B cell (primary cell): ENCODE measurements around the gene FANCD2OS. TPM values are rescaled to one million over a fixed set of nuclear protein-coding genes. Genes with fewer than 3 reads are reported as not detected.

ENCODE experiments used
- ATAC-seq: fragments of 200-7000 bp; cut with Tn5 transposase; one replicate; pipeline ENCODE4 v1.10.0; 2021; ENCODE audit warnings: low read depth, mild to moderate bottlenecking, moderate number of reproducible peaks, moderate library complexity
- CTCF ChIA-PET: fragments of 350-600 bp; sonication (Branson Sonifier 250); formaldehyde crosslinking; loops from one replicate; lab custom pipeline; 2021; ENCODE audit warnings: antibody characterized with exemption, inconsistent platforms; lab: Charles Lee
- POLR2A ChIA-PET: fragments of 350-600 bp; sonication (Branson Sonifier 250); formaldehyde crosslinking; loops from one replicate; lab custom pipeline; 2021; ENCODE audit warnings: antibody characterized with exemption; lab: Charles Lee
- DNase-seq: peaks from one replicate; pipeline ENCODE4 v3.0.0; 2013
- H2AFZ ChIP-seq: 2 replicates; pipeline ENCODE4 v1.6.1; 2012; ENCODE audit warnings: mild to moderate bottlenecking, low read depth, low read length; ENCODE audit not compliant: insufficient read depth, poor library complexity, severe bottlenecking
- H3K27ac ChIP-seq, 2 donors: 1 replicate in 1 of 2; 2 replicates in 1 of 2; pipeline ENCODE4 v1.5.1; 2012 to 2013; ENCODE audit warnings: low read length in 2 of 2, mild to moderate bottlenecking in 2 of 2, moderate library complexity in 1 of 2
- H3K27me3 ChIP-seq, 4 experiments: fragments of 200-600 bp in 1 of 4; sonication (generic) in 1 of 4; replicated peaks in 1 of 4; 1 replicate in 2 of 4; 2 replicates in 2 of 4; pipeline versions ENCODE4 v1.6.1 to v1.7.0; 2013 to 2016; ENCODE audit warnings: low read length in 3 of 4, mild to moderate bottlenecking in 2 of 4, mixed read lengths in 1 of 4, moderate library complexity in 1 of 4; ENCODE audit not compliant: insufficient read depth in 4 of 4, control insufficient read depth in 3 of 4; ENCODE audit errors: control extremely low read depth in 1 of 4
- H3K36me3 ChIP-seq, 2 experiments: replicated peaks in 1 of 2; 1 replicate in 1 of 2; 2 replicates in 1 of 2; pipeline versions ENCODE4 v1.6.1 to v1.7.1; 2013; ENCODE audit warnings: low read length in 1 of 2; ENCODE audit not compliant: insufficient read depth in 2 of 2, control insufficient read depth in 1 of 2; ENCODE audit errors: control extremely low read depth in 1 of 2, extremely low read depth in 1 of 2
- H3K4me1 ChIP-seq, 2 donors: fragments of 200-600 bp in 1 of 2; sonication (generic) in 1 of 2; 1 replicate in 1 of 2; 2 replicates in 1 of 2; pipeline versions ENCODE4 v1.5.1 to v1.6.1; 2013 to 2017; ENCODE audit warnings: low read length in 2 of 2; ENCODE audit not compliant: control insufficient read depth in 2 of 2, insufficient read depth in 2 of 2
- H3K4me2 ChIP-seq: replicated peaks from 2 replicates; pipeline ENCODE3; 2012; ENCODE audit warnings: mild to moderate bottlenecking, low read depth, low read length; ENCODE audit not compliant: poor library complexity, severe bottlenecking
- H3K4me3 ChIP-seq, 5 experiments: fragments of 200-600 bp in 1 of 5; sonication (generic) in 1 of 5; 1 replicate in 3 of 5; 2 replicates in 2 of 5; pipeline versions ENCODE4 v1.5.1 to v1.7.0; 2011 to 2016; ENCODE audit warnings: low read length in 4 of 5, mild to moderate bottlenecking in 4 of 5, low read depth in 2 of 5, control low read depth in 1 of 5, moderate library complexity in 1 of 5; ENCODE audit not compliant: insufficient read depth in 1 of 5; ENCODE audit errors: control extremely low read depth in 1 of 5, extremely low read depth in 1 of 5
- H3K79me2 ChIP-seq: fragments of 200-600 bp; sonication (generic); one replicate; pipeline ENCODE4 v1.6.0; 2016; ENCODE audit warnings: low read length; ENCODE audit not compliant: control insufficient read depth, insufficient read depth
- H3K9ac ChIP-seq: fragments of 200-600 bp; sonication (generic); 2 replicates; pipeline ENCODE4 v1.6.1; 2017; ENCODE audit warnings: mild to moderate bottlenecking, low read length, moderate library complexity
- H3K9me3 ChIP-seq, 3 donors: one replicate each; pipeline versions ENCODE4 v1.6.1 to v1.7.1; 2013; ENCODE audit warnings: low read length in 2 of 3; ENCODE audit not compliant: control insufficient read depth in 2 of 3, insufficient read depth in 1 of 3; ENCODE audit errors: control extremely low read depth in 1 of 3
- H4K20me1 ChIP-seq: 2 replicates; pipeline ENCODE4 v1.6.0; 2012; ENCODE audit warnings: mild to moderate bottlenecking, low read length; ENCODE audit not compliant: insufficient read depth, control insufficient read depth, poor library complexity, severe bottlenecking
- H3K27ac Mint-ChIP-seq: one replicate; pipeline ENCODE4 v1.8.0; 2021; ENCODE audit warnings: mixed read lengths
- H3K27me3 Mint-ChIP-seq: one replicate; pipeline ENCODE4 v1.8.0; 2021; ENCODE audit warnings: mixed read lengths
- H3K4me1 Mint-ChIP-seq: one replicate; pipeline ENCODE4 v1.8.0; 2021; ENCODE audit warnings: mixed read lengths
- H3K4me3 Mint-ChIP-seq: one replicate; pipeline ENCODE4 v1.8.0; 2021; ENCODE audit warnings: mixed read lengths
- H3K9me3 Mint-ChIP-seq: one replicate; pipeline ENCODE4 v1.8.0; 2022; ENCODE audit warnings: mixed read lengths; ENCODE audit not compliant: insufficient read depth
- EZH2 ChIP-seq: IDR thresholded peaks from 2 replicates; pipeline ENCODE4 v1.6.1; 2012; ENCODE audit warnings: borderline replicate concordance, low read depth, mild to moderate bottlenecking, moderate library complexity, low read length; ENCODE audit not compliant: insufficient read depth, poor library complexity, severe bottlenecking
- WGBS: methylation state at CpG from one replicate; pipeline ENCODE4 v1.1.5; 2013; ENCODE audit warnings: missing lambda C conversion rate; ENCODE audit not compliant: insufficient coverage; 5-methylcytosine and 5-hydroxymethylcytosine counted together
- intact Hi-C: fragments of 100-400 bp; cut with micrococcal nuclease; formaldehyde crosslinking; loops from one replicate; pipeline ENCODE4 v1.10.0; 2022
- polyA plus RNA-seq: library from polyadenylated mRNA; depleted of rRNA; stranded (reverse); fragments of >200 nt; gene quantifications from 2 replicates; pipeline ENCODE4 v1.2.3, GENCODE V29; 2012
- total RNA-seq, 2 donors: library from RNA; stranded (reverse); fragments of 120-200 nt in 1 of 2; gene quantifications; 1 replicate in 1 of 2; 2 replicates in 1 of 2; pipeline versions ENCODE4 v1.2.3 to v1.2.4, GENCODE V29; 2013 to 2022
- TF ChIP-seq, protein P1 (sequence below): fragments of 200-600 bp; IDR thresholded peaks from one replicate; pipeline ENCODE4 v1.8.0; 2022; ENCODE audit warnings: antibody characterized with exemption, mild to moderate bottlenecking

Gene FANCD2OS
- total and polyA plus RNA-seq, 2 donors (not counting 1 experiment from before 2014, with no cell fraction given): not detected

DNA sequence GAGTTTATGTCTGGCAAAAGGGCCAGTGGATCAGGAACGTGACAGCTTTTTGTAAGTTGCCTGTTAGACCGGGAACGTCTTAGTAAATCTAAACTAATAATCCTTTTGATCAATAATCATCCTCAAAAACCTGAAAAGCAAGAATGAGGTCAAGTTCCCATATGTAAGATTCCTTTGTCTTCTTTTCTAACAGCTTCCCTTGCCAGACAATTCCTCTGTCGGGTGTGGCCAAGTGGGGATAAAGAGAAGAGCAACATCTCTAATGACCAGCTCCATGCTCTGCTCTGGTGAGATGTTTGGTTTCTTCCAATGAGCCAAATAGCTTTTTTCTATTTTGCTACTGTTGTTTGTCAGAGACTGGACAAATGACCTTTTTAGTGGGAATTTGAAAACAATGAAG, 19.8 kb downstream of the FANCD2OS start:
- ChIA-PET CTCF (no interaction called here), POLR2A (no interaction called here)
- no CpG with 5 or more reads among the region's 4 CpGs for whole genome bisulfite sequencing
- no peak overlapping the region for H3K9ac ChIP-seq
- H2AFZ ChIP-seq: no peak overlapping the region
- no peak for TF ChIP-seq EZH2
- TF ChIP-seq, protein P1, sequence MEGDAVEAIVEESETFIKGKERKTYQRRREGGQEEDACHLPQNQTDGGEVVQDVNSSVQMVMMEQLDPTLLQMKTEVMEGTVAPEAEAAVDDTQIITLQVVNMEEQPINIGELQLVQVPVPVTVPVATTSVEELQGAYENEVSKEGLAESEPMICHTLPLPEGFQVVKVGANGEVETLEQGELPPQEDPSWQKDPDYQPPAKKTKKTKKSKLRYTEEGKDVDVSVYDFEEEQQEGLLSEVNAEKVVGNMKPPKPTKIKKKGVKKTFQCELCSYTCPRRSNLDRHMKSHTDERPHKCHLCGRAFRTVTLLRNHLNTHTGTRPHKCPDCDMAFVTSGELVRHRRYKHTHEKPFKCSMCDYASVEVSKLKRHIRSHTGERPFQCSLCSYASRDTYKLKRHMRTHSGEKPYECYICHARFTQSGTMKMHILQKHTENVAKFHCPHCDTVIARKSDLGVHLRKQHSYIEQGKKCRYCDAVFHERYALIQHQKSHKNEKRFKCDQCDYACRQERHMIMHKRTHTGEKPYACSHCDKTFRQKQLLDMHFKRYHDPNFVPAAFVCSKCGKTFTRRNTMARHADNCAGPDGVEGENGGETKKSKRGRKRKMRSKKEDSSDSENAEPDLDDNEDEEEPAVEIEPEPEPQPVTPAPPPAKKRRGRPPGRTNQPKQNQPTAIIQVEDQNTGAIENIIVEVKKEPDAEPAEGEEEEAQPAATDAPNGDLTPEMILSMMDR: no peak
- intact Hi-C loops: no loop called here
- no peak overlapping the region for H3K27ac Mint-ChIP-seq
- ATAC-seq (no peak), DNase-seq (no peak)
- H3K27ac ChIP-seq: no peak overlapping the region
- no peaks in the 10 kb centered on the region for H3K4me1 Mint-ChIP-seq
- no peaks in the 10 kb centered on the region for H3K27me3 ChIP-seq
- H3K4me1 ChIP-seq: no peaks in the 10 kb centered on the region
- H3K9me3 Mint-ChIP-seq: no peaks in the 10 kb centered on the region
- no peaks in the 10 kb centered on the region for H3K27me3 Mint-ChIP-seq
- H4K20me1 ChIP-seq: no peaks in the 10 kb centered on the region
- H3K36me3 ChIP-seq: peaks cover 0 to 41% of the 10 kb centered on the region in 2 experiments
- H3K9me3 ChIP-seq: no peaks in the 10 kb centered on the region
- no peak overlapping the region for H3K4me3 Mint-ChIP-seq
- H3K4me3 ChIP-seq: no peak overlapping the region
- no peaks in the 10 kb centered on the region for H3K79me2 ChIP-seq
- H3K4me2 ChIP-seq: no peak overlapping the region

DNA sequence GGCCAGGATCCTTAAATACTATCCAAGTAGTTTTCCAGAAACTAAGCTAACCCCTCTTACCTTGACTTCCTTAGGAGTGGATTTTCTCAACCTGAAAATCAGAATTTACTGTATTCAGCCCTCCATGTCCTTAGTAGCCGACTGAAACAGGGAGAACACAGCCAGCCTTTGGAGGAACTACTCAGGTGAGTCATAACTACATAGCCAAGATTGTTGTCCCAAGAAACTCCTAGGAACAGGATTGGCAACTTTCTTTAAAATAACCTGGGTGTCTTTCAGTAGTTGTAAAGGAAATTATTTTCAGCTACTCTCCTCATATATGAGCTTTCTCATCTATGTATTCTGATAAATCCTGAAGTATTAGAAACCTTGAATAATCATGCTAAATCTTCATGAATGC, 22.3 kb downstream of the FANCD2OS start:
- POLR2A ChIA-PET: no interaction called here
- H3K36me3 ChIP-seq: peaks cover 0 to 41% of the 10 kb centered on the region in 2 experiments
- H3K27ac ChIP-seq: no peak overlapping the region
- TF ChIP-seq, protein P1: no peak
- no peak for TF ChIP-seq EZH2
- no peak overlapping the region for H3K9ac ChIP-seq
- no peaks in the 10 kb centered on the region for H3K79me2 ChIP-seq
- H2AFZ ChIP-seq: no peak overlapping the region
- DNase-seq (no peak), ATAC-seq (no peak)
- intact Hi-C loops: no loop called here
- no peaks in the 10 kb centered on the region for H3K9me3 ChIP-seq
- H3K27me3 ChIP-seq: no peaks in the 10 kb centered on the region
- H4K20me1 ChIP-seq: no peaks in the 10 kb centered on the region
- WGBS: 100% methylated on average over 1 of the region's 1 CpG
- H3K4me2 ChIP-seq: no peak overlapping the region
- no peaks in the 10 kb centered on the region for H3K27me3 Mint-ChIP-seq
- H3K4me1 ChIP-seq: no peaks in the 10 kb centered on the region
- H3K4me3 Mint-ChIP-seq: no peak overlapping the region
- no peaks in the 10 kb centered on the region for H3K9me3 Mint-ChIP-seq
- no peak overlapping the region for H3K4me3 ChIP-seq
- no peak overlapping the region for H3K27ac Mint-ChIP-seq
- CTCF ChIA-PET: no interaction called here
- H3K4me1 Mint-ChIP-seq: no peaks in the 10 kb centered on the region
